ENCODE results near the gene PACRG. TPM values are rescaled to one million over a fixed set of nuclear protein-coding genes. Genes with fewer than 3 reads are reported as not detected.

Gene PACRG
- total RNA-seq, 6 donors from 2014 or later: 0.52 to 15.3 (median 3.1) TPM

DNA sequence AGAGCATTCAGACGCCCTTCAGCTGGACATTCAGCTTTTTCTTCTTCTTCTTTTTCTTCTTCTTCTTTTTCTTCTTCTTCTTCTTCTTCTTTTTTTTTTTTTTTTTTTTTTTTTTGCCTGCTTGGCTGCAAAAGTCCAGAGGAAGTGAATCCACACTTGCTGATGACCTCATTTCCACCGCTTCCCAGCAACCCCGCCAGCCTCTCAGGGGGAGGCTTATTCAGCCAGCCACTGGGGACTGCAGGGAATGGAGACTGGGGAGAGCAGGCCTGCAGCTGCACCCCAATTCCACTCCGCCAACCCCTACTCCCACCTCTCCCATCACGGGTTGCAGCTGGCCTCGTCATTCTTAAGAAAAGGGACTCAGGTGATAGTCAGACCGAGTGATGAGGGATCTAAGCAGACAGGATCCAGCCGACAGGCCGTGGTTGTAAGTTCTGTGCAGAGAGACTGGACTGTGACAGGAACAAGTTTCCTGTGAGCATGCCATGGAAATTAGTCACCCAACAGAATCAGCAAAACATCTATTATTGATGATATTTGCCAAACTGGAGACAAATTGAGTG lies 627.7 kb downstream of the PACRG start:
- WGBS, 2 donors: 51 to 53% methylated on average over 8 to 9 of the region's 9 CpGs
- no peak for TF ChIP-seq POLR2AphosphoS5 (IDR thresholded peaks at IDR 0.05)
- no peak for TF ChIP-seq POLR2A (IDR thresholded peaks at IDR 0.05)
- no peak for TF ChIP-seq CTCF (IDR thresholded peaks at IDR 0.05)
- TF ChIP-seq EP300 (IDR thresholded peaks at IDR 0.05): no peak
- Histone ChIP-seq H3K27me3 (no peaks in the 10 kb centered on the region), H3K9me3 (no peaks in the 10 kb centered on the region), H3K27ac (peak overlapping the region; percentile 68 to 79 (median 70)), H3K36me3 (no peaks in the 10 kb centered on the region), H3K4me3 (peak overlapping the region in 1 of 4 donors; percentile 11), H3K4me1 (peaks cover 18 to 28% (median 23%) of the 10 kb centered on the region in 4 donors)
- ATAC-seq (ENCODE audit: low FRiP score in 2 of 2) (peak; percentile 58 to 85), DNase-seq (peak in 1 of 2 donors; percentile 42)

DNA sequence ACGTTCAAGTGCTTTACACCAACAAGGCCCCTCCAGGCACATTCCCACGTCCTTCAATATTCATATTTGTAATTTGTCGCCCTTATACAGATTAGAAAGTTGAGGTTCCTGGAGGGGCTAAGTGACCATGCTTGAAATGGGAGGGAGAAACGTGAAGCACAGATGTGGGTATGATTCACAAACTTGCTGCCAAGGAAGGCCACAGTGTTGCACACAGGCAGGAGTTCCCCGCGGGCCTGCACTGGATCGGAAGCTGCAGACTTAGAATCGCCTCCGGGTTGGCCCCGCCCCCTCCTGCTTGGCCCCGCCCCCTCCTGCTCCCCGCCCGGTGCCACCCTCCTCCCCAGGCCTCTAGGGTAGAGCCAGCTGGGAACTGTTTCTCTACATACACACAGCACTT lies 628.5 kb downstream of the PACRG start:
- peak overlapping the region; percentile 66 to 77 (median 68) for H3K27ac ChIP-seq
- TF ChIP-seq POLR2A (IDR thresholded peaks at IDR 0.05): peak in 1 of 4 donors; percentile 14
- no peak for TF ChIP-seq CTCF (IDR thresholded peaks at IDR 0.05)
- no peak for TF ChIP-seq POLR2AphosphoS5 (IDR thresholded peaks at IDR 0.05)
- 44 to 56% methylated on average over 4 to 13 of the region's 13 CpGs for WGBS, 2 donors
- H3K4me3 ChIP-seq: no peak overlapping the region
- H3K36me3 ChIP-seq: no peaks in the 10 kb centered on the region
- peaks cover 18 to 28% (median 23%) of the 10 kb centered on the region in 4 donors for H3K4me1 ChIP-seq
- ATAC-seq (ENCODE audit: low FRiP score in 2 of 2): peak in 1 of 2 donors; percentile 79
- H3K27me3 ChIP-seq: no peaks in the 10 kb centered on the region
- H3K9me3 ChIP-seq: no peaks in the 10 kb centered on the region
- peak; percentile 69 to 77 for DNase-seq

- DNase-seq (no peak), ATAC-seq (ENCODE audit: low FRiP score in 2 of 2) (no peak)
- WGBS, 2 donors: 97% methylated on average over 6 of the region's 6 CpGs
Observed at GRCh38 chr6:163356743-163357142, 629.0 kb downstream of the PACRG start.

DNA sequence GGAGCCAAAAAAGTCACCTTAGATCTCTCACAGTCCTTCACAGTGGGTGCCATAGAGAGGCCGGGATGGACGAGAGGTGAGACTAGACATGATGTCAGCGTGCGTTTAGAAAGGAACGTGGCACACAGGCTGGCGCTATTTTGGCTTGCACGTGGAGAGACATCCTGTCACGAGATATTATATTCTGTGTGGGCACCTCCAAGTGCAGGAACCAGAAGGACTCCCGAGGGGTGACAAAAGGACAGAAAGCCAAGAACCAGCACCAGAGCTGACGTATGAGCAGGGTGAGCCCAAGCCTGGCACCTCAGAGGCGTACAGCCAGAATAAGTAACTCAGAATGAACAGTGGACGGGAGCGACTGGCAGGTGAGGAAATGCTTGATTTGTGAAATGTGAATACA lies 636.9 kb downstream of the PACRG start:
- H3K36me3 ChIP-seq: no peaks in the 10 kb centered on the region
- TF ChIP-seq EP300 (IDR thresholded peaks at IDR 0.05) (no peak), CTCF (IDR thresholded peaks at IDR 0.05) (no peak), POLR2AphosphoS5 (IDR thresholded peaks at IDR 0.05) (no peak), POLR2A (IDR thresholded peaks at IDR 0.05) (no peak)
- H3K27me3 ChIP-seq: no peaks in the 10 kb centered on the region
- H3K4me3 ChIP-seq: no peak overlapping the region
- H3K27ac ChIP-seq: no peak overlapping the region
- peaks cover 0 to 3% (median 1%) of the 10 kb centered on the region in 4 donors for H3K4me1 ChIP-seq
- 90 to 93% methylated on average over 13 of the region's 13 CpGs for WGBS, 2 donors
- no peak for ATAC-seq (ENCODE audit: low FRiP score in 2 of 2)
- no peaks in the 10 kb centered on the region for H3K9me3 ChIP-seq
- no peak for DNase-seq

More at GRCh38 chr6:163356743-163357142, 629.0 kb downstream of the PACRG start:
- Histone ChIP-seq H3K27me3 (no peaks in the 10 kb centered on the region), H3K4me3 (no peak overlapping the region), H3K36me3 (no peaks in the 10 kb centered on the region), H3K4me1 (peaks cover 18 to 28% (median 23%) of the 10 kb centered on the region in 4 donors), H3K27ac (peak overlapping the region in 2 of 4 donors; percentile 68 to 77), H3K9me3 (no peaks in the 10 kb centered on the region)
- TF ChIP-seq POLR2AphosphoS5 (IDR thresholded peaks at IDR 0.05) (no peak), EP300 (IDR thresholded peaks at IDR 0.05) (no peak), CTCF (IDR thresholded peaks at IDR 0.05) (no peak), POLR2A (IDR thresholded peaks at IDR 0.05) (no peak)

Small RNA genes within 50 kb of the gene (small RNA-seq; reads per million reads assigned to genes)
- gene AL031121.1 (0 reads per million in 4 donors), gene AL590286.1 (0 reads per million in 4 donors)

Other genes with a start within 250 kb of the PACRG start
- gene PRKN, start 208 bp upstream of the PACRG start, total RNA-seq: 10 to 100 TPM in 2 of 6 donors, 1 to 10 TPM in 4; 2.7 to 29.3 (median 5.5) TPM

All from upper lobe of left lung (tissue), 6 donors.